Measurements from ENCODE around the gene MIA. TPM values are rescaled to one million over a fixed set of nuclear protein-coding genes. Genes with fewer than 3 reads are reported as not detected.

Gene MIA
- total RNA-seq, 2 donors from 2014 or later: 1.0 to 3.6 TPM

GRCh38 chr19:40786060-40787037, 11.0 kb downstream of the MIA start:
- Histone ChIP-seq H3K9me3 (no peaks in the 10 kb centered on the region), H3K4me3 (no peak overlapping the region), H3K27me3 (no peaks in the 10 kb centered on the region), H3K27ac (no peak overlapping the region), H3K4me1 (no peaks in the 10 kb centered on the region), H3K36me3 (no peaks in the 10 kb centered on the region), H3K9ac (ENCODE audit: low read depth in 2 of 2, low read length in 2 of 2) (no peak overlapping the region)
- intact Hi-C loops (cut with DNase I): no loop called here
- no peak for DNase-seq
- TF ChIP-seq, protein P1, sequence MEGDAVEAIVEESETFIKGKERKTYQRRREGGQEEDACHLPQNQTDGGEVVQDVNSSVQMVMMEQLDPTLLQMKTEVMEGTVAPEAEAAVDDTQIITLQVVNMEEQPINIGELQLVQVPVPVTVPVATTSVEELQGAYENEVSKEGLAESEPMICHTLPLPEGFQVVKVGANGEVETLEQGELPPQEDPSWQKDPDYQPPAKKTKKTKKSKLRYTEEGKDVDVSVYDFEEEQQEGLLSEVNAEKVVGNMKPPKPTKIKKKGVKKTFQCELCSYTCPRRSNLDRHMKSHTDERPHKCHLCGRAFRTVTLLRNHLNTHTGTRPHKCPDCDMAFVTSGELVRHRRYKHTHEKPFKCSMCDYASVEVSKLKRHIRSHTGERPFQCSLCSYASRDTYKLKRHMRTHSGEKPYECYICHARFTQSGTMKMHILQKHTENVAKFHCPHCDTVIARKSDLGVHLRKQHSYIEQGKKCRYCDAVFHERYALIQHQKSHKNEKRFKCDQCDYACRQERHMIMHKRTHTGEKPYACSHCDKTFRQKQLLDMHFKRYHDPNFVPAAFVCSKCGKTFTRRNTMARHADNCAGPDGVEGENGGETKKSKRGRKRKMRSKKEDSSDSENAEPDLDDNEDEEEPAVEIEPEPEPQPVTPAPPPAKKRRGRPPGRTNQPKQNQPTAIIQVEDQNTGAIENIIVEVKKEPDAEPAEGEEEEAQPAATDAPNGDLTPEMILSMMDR (IDR thresholded peaks at IDR 0.05): no peak

DNA sequence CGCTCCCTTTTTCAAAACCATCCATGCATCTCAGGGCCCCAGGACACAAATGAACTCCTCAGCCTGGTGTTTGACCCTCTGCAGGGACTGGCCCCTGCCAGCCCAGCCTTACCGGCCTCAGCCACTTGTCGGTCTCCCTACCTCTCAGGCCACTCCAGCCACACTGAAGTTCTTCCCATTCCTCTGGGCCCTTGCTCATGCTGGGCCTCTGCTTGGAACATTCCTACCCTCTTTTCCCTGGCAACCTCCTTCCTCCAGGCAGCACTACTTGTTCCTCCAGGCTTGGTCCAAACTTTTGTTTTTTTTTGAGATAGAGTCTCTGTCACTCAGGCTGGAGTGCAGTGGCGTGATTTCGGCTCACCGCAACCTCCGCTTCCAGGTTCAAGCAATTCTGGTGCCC, 16.0 kb downstream of the MIA start:
- no peaks in the 10 kb centered on the region for H3K36me3 ChIP-seq
- DNase-seq: no peak
- TF ChIP-seq, protein P1 (IDR thresholded peaks at IDR 0.05): no peak

DNA sequence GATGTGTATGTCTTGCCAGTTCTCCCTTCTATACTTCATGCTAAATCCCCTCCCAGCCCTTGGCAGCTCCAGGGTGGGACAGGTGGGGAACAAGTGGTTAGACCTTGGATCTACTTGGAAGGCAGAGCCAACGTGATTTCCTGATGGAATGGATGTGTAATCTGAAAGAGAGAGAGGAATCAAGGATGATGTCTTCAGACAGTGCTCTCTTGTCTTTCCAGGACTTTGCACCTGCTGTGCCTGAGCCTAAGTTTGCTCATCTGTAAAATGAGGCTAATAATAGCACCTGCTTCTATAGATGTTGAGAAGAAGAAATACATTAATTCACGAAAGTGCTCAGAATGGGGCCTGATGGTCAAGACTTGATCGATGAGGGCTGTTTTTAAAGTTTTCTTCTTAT, 16.7 kb downstream of the MIA start:
- no peak for DNase-seq

More for the DNA sequence above, 16.0 kb downstream of the MIA start:
- Histone ChIP-seq H3K27ac (peak overlapping the region; percentile 81), H3K9me3 (no peaks in the 10 kb centered on the region), H3K9ac (ENCODE audit: low read depth in 2 of 2, low read length in 2 of 2) (peak overlapping the region in 1 of 2 donors; percentile 34), H3K4me1 (no peaks in the 10 kb centered on the region), H3K27me3 (no peaks in the 10 kb centered on the region), H3K4me3 (no peak overlapping the region)
- intact Hi-C loops (cut with DNase I): no loop called here

GRCh38 chr19:40797166-40797962, 22.0 kb downstream of the MIA start:
- Histone ChIP-seq H3K9me3 (no peaks in the 10 kb centered on the region), H3K36me3 (no peaks in the 10 kb centered on the region), H3K4me1 (peaks cover 19% of the 10 kb centered on the region), H3K4me3 (no peak overlapping the region), H3K9ac (ENCODE audit: low read depth in 2 of 2, low read length in 2 of 2) (peak overlapping the region in 1 of 2 donors; percentile 57), H3K27ac (peak overlapping the region; percentile 93), H3K27me3 (no peaks in the 10 kb centered on the region)
- TF ChIP-seq, protein P1 (IDR thresholded peaks at IDR 0.05): no peak
- no peak for DNase-seq
- intact Hi-C loops (cut with DNase I): no loop called here

More for the DNA sequence above, 16.7 kb downstream of the MIA start:
- no peak overlapping the region for H3K4me3 ChIP-seq
- H3K9ac ChIP-seq (ENCODE audit: low read depth in 2 of 2, low read length in 2 of 2): peak overlapping the region in 1 of 2 donors; percentile 16
- H3K27ac ChIP-seq: peak overlapping the region; percentile 81
- intact Hi-C loops (cut with DNase I): no loop called here
- no peaks in the 10 kb centered on the region for H3K9me3 ChIP-seq
- H3K27me3 ChIP-seq: no peaks in the 10 kb centered on the region
- TF ChIP-seq, protein P1 (IDR thresholded peaks at IDR 0.05): no peak
- no peaks in the 10 kb centered on the region for H3K4me1 ChIP-seq
- H3K36me3 ChIP-seq: no peaks in the 10 kb centered on the region

- Histone ChIP-seq H3K4me1 (peaks cover 26% of the 10 kb centered on the region), H3K4me3 (peak overlapping the region; percentile 41), H3K36me3 (no peaks in the 10 kb centered on the region), H3K9ac (ENCODE audit: low read depth in 2 of 2, low read length in 2 of 2) (peak overlapping the region; percentile 51 to 57), H3K27ac (peak overlapping the region; percentile 93), H3K9me3 (no peaks in the 10 kb centered on the region), H3K27me3 (no peaks in the 10 kb centered on the region)
- TF ChIP-seq, protein P1 (IDR thresholded peaks at IDR 0.05): peak; percentile 36
- intact Hi-C loops (cut with DNase I): no loop called here
- DNase-seq: peak; percentile 76
Measured at GRCh38 chr19:40797963-40798682, 22.8 kb downstream of the MIA start.
